ENCODE results near the gene WFIKKN2. TPM values are rescaled to one million over a fixed set of nuclear protein-coding genes. Genes with fewer than 3 reads are reported as not detected.

Gene WFIKKN2
- total RNA-seq, 4 donors from 2014 or later: 0.16 TPM; not detected in 3

DNA sequence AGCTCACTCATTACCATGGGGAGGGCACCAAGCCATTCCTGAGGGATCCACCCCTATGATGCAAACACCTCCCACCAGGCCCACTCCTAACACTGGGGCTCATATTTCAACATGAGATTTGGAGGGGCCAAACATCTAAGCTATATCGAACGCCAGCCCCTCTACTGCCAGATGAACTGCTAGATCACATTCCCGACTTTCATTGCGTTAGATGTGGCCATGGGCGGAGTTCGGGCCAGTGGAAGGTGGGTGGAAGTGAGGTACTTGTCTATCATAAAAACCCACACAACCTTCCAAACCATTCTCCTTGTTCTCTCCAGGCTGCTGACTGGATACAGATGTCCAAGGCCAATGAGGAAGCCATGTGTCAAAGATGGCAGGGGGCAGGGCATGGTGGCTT lies 41.0 kb upstream of the WFIKKN2 start:
- TF ChIP-seq, protein P1, sequence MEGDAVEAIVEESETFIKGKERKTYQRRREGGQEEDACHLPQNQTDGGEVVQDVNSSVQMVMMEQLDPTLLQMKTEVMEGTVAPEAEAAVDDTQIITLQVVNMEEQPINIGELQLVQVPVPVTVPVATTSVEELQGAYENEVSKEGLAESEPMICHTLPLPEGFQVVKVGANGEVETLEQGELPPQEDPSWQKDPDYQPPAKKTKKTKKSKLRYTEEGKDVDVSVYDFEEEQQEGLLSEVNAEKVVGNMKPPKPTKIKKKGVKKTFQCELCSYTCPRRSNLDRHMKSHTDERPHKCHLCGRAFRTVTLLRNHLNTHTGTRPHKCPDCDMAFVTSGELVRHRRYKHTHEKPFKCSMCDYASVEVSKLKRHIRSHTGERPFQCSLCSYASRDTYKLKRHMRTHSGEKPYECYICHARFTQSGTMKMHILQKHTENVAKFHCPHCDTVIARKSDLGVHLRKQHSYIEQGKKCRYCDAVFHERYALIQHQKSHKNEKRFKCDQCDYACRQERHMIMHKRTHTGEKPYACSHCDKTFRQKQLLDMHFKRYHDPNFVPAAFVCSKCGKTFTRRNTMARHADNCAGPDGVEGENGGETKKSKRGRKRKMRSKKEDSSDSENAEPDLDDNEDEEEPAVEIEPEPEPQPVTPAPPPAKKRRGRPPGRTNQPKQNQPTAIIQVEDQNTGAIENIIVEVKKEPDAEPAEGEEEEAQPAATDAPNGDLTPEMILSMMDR (IDR thresholded peaks at IDR 0.05; ENCODE audit: low read depth): no peak

DNA sequence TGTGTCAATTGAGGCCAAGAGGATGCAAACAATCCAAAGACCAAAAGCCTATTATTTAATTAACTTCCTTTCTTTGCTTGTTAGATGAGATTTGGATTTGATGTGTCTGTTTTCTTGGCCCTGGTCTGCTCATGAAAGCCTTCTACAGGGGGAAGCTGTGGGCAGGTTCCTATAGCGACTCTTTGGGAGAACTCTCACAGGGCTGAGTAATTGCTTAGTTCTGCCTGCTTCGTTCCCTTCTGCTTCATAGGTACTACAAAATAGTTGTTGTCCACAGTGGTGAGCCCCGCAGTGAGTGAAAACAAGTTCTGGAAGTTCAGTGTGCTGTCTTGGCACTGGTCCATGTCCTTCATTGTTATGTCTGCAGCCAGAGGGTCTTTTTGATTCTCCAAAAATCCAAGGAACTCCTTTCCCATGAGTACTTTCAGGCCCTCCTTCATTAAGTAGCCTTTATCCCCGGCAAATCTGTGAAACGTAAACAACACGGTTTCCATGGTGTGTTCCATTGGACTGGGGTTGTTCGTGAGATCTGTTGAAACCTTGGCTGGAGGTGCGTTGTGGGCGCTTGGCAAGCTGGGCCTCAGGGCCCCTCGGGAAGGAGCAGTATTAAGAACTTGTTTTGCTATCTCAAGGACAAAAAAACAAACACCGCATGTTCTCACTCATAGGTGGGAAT lies 38.1 kb upstream of the WFIKKN2 start:
- TF ChIP-seq, protein P1 (IDR thresholded peaks at IDR 0.05; ENCODE audit: low read depth): no peak

DNA sequence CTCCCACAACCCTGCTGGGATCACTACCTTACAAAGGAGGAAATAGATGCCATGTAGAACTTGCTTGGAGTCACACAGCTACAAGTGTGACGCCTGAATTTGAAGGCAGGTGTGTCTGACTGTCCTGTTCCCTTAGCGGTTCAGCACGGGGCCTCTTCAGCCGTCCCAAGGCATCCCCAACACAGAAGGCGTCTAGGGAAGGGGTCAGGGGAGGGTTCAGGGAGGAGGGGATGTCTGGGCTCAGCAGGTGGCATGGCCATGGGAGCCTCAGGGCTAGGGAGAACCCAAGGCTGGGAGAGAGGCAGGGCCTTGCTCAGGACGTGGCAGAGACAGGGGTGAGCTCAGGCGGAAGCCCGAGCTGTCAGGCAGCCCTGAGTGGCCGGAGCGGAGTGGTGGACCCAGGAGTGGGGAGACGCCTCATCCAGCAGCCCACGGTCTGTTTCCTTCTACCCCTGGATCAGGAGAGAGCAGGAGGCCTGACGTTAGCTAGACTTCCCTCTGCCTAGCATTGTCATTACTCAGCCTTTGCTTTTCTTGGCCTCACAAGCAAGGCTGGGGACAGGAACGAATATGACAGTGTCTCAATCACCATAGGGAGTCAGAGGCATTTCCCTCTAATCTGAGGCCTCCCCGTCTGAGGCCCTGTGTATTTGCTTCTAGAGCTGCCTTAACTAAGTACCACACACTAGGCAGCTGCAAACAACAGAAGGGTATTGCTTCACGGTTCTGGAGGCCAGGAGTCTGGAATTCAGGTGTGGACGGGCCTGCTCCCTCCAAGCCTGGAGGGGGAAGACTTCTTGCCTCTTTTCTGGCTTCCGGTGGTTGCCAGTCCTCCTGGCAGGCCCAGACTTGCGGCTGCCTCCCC lies 36.7 kb upstream of the WFIKKN2 start:
- TF ChIP-seq, protein P1 (IDR thresholded peaks at IDR 0.05; ENCODE audit: low read depth): no peak

DNA sequence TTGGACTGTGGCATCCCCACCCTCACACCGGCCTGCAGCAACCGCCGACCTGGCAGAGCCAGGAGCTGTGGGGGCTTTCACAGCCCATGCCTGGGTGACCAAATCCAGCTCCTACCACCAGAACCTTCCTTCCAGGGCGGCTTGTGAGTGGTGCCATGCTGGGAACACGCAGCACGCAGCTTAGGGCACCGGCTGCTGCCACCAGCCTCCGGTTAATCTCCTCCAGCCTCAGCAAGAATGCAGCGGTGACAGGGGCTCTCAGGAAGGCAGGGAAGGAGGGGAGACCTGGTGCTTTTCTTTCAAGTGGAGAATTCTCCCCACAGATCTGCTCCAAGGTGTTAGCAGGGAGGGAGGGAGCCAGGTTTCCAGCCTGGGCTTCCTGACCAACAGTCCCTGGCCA lies 35.8 kb upstream of the WFIKKN2 start:
- TF ChIP-seq, protein P1 (IDR thresholded peaks at IDR 0.05; ENCODE audit: low read depth): no peak

DNA sequence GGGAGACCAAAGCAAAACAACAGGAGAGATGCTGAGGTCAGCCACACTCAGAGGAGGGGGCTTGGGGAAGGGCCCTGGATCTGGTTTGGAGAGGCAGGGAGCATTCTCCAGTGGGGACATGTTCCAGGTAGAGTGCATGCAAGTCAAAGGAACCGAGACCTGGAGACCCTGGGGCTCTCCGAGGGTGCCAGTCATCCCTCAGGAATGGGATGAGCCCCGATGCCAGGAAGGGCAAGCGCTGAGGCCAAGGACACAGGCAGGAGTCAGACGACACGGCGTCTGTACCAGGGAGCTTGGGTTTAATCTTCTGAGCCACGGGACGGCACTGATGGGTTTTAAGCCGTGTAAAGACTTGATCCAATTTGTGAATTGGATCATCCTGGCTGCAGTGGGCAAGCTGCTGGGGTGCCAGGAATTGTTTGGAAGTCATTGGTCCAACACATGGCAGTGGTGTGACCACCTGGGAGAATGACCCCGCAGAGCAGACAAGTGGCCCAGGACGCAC lies 35.1 kb upstream of the WFIKKN2 start:
- TF ChIP-seq, protein P1 (IDR thresholded peaks at IDR 0.05; ENCODE audit: low read depth): no peak

DNA sequence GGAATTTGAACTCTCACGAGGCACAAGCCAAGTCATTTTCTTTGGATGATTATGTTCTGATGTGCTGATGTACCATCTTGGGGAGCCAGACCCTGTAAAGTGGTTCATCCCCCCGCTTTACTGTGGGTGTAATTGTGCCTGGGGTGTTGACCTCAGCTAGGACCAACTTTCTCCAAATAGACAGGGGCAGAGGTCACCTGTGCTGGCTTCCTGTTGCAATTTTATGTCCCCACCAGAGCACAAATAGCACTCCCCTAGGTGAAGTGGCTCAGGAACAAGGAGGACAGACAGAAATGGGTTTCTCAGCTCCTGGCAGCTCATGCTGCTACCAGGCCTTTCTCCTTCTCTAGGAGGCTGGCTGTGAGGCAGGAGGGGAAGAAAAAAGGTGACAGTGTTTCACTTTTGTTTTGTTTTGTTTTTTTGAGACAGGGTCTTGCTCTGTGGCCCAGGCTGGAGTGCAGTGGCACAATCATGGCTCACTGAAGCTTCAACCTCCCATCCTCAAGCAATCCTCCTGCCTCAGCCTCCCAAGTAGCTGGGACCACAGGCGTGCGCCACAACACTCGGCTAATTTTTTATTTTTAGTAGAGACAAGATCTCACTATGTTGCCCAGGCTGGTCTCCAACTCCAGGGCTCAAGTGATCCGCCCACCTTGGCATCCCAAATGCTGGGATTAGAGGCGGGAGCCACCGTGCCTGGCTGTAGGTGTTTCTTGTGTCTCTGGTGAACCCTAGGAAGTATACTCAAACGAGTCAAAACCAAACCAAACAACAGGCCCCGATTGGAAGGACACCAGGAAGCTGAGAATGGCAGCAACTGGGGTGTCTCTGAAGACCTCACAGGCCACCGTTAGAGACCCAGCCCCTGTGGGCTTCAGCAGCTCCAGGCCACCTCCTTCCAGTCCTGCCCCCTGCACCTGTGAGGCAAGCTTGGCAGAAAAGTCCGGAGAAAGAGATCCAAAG lies 32.5 kb upstream of the WFIKKN2 start:
- TF ChIP-seq, protein P1 (IDR thresholded peaks at IDR 0.05; ENCODE audit: low read depth): no peak
